SHP77 (cell line): ENCODE results near the gene SUSD4.
"Not testable (repeated sequence)": the region's sequence is repeated elsewhere in the genome, so short reads cannot be mapped to it uniquely, and the experiment has no call there.

Experiments used
- DNase-seq, 2 experiments: peaks; one replicate each; lab custom pipeline; 2025; lab: John Stamatoyannopoulos, UW

SUSD4 gene

DNA sequence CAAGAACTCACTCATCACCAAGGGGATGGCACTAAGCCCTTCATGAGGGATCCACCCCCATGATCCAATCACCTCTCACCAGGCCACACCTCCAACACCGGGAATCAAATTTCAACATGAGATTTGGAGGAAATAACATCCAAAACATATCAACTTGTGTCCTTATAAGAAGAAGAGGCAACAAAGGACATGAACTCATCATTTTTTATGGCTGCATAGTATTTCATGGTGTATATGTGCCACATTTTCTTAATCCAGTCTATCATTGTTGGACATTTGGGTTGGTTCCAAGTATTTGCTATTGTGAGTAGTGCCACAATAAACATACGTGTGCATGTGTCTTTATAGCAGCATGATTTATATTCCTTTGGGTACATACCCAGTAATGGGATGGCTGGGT, 112.6 kb downstream of the SUSD4 start:
- not testable (repeated sequence) for DNase-seq

DNA sequence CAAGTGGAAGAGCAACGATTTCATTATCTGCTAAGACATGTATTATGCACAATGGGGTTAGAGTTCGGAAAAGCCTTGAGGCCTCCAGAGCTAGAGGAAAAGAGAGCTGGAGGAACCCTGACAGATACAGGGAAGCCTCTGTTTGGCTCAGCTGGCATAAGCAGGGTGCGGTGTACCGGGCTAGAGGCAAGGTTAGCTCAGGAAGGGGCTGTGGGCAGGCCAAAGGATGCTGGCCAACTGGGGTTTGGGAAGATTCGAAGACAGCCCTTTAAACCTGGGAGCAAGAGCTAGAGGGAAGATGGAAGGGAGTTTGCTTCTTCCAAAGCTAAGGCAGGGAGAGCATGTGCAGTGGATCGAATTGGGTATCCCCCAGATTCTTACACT, 113.4 kb downstream of the SUSD4 start:
- no peak for DNase-seq

DNA sequence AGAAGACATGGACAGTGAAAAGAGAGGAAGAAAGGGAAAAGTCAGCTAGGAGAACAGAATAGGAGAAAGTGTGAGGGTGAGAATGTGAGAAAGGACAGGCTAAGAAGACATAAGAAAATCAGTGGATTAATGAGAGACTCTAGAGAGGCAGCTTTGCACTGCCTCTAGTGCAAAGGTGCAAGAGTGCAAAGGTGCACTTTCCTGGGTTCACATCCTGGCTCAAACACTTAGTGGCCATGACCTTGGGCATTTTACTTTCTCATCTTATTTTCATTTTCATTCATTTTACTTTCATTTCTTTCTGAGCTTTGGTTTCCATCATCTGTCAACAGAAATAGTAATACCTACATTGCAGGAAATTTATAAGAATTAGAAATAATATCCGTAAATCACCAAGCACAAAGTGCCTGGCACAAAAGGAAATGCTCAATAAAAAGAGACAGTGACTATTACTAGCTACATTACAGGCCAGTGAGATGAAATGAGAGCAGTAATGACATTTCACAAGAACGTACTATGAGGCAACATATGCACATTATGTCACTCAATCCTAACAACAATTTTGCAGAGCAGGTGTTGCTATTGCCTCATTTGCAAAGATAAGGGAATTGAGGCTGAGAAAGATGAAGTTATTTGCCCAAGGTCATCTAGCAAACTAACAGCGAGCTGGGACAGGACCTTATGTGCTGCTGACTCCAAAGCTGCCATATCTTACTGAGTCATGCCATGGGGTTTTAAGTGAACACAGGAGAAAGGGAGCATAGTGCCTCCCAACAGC, 113.9 kb downstream of the SUSD4 start:
- no peak for DNase-seq

DNA sequence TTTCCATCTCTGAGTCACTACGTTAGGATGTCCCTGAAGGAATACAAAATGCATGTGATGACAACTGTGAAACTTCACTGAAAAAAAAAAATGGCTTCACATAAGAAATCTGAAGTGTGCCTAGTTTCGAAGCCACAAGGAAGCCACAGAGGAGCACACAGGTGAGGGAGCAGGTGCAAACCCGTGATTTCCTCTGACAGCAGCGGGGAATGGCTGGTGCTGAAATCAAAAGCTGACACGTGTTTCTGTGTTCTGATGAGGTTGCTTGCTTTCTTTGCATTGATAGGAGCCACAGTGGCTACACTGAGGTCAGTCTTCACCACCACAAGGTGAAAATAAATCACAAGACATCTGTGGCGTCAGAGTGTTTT, 115.2 kb downstream of the SUSD4 start:
- no peak for DNase-seq

DNA sequence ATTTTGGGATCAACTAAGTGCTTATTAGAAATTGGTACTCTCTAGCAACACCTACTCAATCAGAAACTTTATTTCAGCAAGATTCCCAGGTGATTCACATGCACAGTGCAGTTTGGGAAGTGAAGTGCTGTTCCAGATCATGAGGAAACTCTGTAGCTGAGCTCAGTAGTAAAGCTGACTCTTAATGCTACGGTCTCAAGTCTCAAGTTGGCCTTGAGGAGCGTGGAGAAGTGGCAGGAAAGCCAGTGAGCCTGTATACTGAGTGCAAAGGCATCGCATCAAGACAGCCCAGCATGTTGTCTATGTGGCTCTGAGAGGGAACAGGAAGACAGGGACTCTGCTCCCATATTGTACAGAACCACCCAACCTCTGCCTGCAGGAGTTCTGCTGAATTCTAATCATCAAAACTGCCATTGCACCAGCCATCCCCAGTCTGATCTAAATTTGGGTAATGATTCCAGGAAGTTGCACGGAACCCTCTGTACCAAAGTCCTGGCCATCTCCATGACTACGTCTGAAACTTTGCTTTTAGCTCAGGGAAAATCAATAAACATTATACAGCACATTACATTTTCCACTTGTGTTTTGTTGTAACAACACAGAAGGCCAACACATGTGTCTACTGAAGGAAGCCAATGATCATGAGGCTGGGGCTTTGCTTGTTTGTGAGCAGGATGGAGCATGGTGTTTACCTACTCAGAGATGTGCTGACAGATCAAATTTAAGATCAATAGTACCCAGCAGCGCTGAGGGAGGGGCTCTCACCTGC, 115.8 kb downstream of the SUSD4 start:
- DNase-seq = no peak

DNA sequence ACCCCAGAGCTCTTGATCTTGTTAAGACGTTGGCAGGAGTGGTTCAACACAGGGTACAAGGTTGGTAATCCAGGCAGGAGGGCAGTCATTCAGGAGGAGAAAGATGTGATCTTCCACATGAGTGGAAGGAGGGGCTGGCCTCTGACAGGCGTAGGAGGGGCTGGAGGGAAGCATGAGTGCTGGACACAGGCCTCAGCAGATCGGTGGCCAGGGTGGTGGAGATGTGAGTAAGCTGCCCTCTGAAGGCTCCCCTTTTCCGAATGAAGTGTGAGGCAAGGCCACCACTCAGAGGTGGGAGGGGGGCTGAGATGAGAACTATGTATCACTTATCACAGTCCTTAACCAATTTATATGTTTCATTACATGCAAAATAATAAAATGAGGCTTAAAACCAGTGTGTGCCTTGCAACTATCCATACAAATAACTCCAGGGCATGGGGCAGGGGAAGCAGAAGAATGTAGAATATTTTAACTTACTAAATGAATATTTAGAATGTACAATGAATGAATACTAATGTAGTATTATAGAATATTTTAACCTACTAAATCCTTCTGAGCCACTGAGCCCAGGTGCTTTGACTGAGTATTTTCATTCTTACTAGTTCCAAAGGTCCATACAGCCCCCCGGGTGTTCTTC, 117.4 kb downstream of the SUSD4 start:
- DNase-seq = no peak

DNA sequence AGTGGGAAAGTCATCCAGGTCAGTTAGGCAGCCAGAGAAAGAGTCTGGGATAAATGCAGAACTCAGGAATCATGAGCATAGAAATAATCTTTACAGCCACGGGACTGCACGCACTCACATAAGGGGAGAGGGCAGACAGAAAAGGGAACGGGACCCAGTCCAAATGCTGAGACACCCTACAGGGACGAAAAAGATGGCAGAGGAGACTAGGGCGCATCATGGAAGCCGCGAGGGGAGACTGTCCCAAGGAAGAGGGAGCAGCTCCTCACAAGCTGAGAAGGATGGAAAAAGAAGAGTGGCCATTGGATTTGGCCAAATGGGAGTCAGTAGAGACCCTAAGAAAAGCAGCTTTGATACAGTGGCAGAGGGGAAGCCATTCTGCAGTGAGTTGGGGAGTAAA, 118.0 kb downstream of the SUSD4 start:
- DNase-seq = no peak

DNA sequence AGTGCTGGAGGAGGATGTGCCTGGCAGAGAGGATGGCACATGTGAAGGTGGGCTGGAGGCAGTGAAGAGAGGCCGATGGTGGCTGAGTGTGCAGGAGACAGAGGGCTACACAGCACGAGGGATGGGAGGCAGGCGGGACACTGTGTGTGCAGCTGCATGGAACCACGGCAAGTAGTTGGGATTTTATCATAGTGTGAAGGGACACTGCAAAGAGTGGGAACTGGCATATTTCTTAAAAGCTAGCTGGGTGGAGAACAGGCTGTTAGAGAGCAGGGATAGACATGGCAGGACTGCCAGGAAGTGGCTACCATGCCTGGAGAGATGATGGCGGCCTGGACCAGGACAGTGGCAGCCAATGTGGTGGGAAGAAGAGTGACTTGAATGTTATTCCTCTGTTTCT, 118.6 kb downstream of the SUSD4 start:
- DNase-seq = no peak

DNA sequence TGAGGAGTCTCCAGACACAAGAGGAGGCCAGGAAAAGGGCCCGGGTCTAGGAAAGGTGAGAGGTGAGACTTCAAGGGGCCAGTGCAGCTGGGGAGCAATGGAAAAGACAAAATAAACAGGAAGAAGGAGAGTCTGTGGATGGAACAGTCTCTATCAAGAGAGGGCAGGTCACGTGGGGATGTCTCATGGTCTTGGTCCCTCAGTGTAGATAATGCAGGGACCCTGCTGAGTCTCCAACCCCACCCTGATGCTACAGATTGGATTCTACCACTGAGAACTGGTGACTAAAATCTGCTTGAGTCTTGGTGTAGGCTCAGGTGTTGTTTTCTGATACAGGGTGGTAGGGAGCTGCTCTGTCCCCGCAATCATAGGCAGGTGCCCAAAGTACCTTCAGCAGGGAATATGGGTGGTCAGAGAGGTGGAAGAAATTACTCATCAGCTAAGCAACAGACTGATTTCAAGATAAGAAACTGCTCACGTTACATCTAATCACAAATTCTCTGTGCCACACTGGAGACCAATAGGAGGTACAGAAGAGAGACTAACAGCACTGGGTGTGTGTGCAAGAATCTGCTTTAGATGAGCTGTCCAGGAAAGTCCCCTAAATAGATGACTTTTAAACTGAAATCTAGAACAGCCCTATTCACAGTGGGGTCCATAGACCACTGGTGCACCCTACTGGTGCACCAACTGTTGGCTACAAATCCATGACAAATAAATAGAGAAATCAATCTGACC, 119.4 kb downstream of the SUSD4 start:
- DNase-seq = no peak

DNA sequence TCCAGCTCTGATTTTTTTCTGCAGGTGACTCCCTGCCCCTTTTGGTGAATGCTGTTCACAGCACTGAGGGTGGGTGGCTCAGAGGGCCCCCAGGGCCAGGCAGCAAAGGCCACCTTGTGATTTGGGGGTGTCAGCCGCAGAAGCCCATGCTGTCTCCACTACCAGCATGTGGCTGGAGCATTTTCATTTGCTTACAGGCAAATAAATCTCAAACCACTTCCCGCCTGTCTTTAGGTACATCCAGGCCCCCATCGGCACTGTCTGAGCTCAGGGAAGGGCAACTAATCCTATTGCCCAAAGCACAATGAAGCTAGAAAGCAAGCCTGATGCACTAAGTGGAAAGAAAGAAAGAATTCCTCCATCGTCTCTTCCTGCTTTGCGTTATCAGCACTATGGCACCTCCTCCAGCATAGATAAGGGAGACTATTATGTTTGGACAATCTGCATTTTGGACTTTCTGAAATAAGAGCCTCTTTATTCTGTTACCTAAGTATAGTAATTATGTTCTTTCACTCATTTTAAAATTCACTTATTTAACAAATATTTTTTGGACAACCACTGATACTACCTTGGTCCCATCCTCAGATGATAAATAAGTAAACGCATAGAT, 120.4 kb downstream of the SUSD4 start:
- no peak for DNase-seq

DNA sequence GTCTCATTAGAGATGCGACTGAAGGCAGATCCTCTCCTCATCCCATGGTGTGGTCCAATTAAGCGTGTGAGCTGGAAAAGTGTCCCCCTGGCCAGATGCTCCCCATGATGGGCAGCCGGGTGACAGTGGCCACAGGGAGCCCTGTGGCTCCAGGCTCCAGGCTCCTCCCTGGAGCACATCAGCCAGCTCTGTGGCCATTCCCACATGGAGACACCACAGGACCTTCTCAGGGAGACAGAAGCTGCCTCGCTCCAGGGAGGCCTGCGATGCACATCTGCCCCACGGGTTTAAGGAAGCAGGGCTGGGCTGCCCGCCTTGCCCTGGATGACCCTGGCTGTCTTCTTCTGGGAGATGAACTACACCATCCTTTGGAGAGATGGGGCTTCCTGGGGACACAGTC, 121.0 kb downstream of the SUSD4 start:
- no peak for DNase-seq

DNA sequence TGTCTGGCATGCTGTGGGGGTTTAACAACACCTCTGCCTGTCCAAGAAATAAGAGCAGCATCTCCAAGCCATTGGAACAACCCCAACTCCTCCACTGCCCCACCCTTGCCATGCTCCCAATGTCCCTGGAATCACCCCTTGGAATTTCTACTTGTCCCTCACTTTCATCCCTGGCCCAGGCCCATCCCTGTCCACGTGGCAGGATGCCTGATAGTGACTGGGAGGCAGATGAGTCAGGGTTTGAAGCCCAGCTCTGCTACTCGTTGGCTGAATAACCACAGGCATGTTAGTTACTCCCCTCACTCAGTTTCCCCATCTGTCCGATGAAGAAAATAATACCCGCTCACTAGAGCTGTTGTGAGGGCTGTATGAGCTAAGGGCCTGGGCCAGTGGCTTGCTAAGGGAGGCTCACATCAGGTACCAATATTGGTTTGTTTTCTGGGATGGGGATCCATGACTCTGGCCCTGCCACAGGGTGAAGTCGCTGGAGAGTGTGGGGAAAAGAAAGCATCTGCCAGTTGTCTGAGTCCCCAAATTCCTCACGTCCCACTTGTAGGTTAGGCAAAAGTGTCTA, 121.5 kb downstream of the SUSD4 start:
- DNase-seq = no peak

DNA sequence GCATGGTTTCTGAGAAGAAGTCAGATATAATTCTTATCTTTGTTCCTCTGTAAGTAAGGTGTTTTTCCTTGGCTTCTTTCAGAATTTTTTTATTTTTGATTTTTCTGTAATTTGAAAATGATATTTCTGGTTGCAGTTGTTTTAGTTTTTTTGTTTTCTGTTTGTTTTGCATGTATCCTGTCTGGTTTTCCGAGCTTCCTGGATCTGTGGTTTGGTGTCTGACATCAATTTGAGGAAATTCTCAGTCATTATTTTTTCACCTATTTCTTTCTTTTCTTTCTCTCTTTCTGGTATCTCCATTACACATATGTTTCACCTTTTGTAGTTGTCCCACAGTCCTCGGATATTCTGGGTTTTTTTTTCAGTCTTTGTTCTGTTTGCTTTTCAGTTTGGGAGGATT, 123.9 kb downstream of the SUSD4 start:
- DNase-seq = no peak

DNA sequence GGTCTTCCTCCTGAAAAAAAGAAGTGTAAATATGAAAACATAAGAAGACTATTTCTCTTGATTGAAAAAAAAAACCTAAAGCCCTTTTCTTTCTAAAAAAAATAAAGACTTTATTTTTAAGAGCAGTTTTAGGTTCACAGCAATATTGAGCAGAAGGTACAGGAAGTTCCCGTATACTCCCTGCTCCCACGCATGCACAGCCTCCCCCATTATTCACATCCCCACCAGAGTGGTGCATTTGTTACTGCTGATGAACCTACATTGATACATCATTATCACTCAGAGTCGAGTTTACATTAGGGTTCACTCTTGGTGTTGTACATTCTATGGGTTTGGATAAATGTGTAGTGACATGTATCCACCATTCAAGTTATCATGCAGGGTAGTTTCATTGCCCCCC, 128.9 kb downstream of the SUSD4 start:
- DNase-seq = no peak

DNA sequence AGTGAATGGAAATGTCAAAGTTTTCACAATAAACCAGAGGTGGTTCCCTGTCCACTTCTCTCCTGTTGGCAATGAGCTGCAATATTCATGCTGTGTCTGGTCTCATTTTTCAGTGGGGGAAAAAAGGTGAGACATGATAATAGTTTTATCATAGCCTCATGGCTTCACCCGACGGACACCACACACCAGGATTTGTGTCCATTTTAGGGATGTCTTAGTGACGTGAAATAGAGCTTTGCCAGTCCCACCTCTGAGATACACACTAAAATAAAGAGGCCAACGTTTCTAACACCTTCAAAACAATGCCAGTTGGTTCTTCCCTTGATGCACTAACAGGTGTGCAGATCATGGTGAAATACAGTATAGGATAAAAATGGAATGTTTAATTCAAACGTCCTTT, 129.4 kb downstream of the SUSD4 start:
- DNase-seq = no peak

DNA sequence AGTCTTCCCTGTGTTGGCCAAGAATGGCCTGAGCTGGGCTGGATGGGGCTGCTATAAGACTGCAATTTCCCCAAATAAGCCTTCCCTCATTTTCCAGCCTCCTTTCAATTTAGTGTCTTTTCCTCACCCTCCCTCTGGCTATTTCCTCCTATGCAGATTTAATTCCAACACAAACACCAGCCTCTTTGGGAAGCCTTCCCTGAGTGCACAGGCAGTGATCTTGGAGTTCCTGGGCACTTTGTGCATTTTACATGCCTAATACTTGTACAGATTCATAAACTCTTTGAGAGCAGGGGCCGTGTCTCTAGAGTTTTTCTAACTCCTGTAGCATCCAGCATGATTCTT, 129.8 kb downstream of the SUSD4 start:
- no peak for DNase-seq

DNA sequence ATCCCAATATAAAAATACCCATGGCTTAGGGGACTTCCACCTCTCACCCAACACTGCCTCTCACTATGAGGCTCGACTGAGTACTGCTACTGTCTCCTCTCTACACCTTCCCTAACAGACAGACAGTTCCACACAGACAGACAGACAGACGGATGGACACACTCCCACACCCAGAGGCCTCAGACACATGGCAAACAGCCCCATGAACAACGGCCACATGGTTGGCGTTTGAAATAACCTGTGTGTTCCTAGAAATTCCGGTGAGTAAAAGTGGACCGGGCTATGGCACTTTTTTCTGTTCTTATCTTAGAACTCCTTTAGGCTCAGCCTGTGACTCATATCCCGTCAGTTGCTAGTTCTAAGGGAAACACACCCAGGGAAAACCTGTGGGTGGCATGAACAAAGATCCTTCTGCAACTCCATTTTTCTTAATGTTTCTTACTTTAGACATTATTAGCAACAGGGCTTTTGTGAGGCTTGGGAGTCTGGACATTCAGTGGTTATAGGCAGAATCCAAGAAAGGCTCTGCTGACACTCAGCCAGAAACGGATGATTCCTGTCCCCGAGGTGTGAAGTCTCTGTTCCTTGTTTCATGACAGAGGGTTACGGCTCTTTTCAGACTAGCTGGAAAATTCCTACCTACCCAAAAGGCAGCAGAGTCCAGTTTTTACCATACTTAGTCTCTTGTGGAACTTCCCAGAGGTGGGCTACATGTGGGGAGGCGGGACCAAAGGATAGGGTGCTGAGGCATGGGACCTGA, 130.4 kb downstream of the SUSD4 start:
- DNase-seq = no peak

DNA sequence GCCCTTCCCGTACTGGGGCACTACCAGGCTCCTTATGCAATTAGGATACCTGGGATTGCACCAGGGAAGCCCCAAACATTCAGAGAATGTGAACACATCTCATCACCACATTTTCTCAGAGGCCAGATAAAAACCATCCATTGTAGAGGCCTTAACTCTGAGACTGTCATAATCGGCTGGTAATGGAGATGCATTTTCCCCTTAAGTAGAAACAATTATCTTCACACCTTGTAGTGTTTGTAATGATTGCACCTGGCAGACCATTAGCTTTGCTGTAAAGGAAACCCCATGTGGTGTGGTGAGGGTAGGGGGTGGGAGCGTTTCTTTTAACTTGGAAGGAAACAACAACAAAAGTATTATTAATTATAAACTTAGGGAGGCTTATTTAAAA, 131.0 kb downstream of the SUSD4 start:
- no peak for DNase-seq

DNA sequence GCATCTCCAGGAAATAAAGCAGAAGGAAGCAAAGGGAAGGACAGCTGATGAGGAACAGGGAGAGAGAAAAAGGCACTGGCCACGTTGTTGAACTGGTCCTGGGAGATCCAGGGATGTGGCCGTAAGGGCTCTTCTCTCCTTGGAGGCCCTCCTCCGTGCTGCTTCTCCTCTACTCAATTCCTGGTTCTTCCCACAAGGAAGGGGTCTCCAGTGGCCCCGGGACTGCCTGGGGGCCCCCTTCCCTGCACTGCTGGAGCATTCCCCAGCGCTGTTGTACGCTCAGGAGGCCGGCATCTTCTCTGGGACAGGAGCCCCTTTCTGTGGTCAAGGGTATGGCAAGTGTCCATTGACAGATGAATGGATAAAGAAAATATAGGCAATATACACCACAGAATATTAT, 132.4 kb downstream of the SUSD4 start:
- no peak for DNase-seq

DNA sequence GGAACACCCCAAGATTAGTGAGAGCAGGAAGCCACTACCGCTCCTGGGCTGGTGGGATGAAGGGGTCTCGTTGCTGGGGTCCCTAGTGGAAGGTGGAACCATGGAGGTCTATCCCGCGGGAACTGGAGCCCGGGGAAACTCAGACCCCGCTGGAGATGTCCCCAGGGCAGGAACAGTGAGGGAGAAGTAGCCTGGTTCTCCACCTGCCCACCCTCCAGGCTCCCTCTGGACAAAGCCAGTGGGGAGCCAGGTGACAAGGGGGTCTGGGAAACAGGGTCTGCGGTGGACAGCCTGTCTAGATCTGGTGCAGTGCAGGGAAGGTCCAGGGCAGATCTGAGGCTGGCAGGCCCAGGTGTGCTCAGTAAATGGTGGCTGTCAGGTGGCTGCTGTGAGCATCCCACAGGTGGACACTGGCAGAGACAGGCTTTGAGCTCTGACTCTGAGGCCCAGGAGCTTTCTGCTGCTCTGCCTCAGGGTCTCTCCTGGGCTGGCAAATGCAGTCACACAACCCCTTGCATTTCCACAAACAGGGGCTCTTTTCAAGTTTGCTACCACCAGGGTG, 132.9 kb downstream of the SUSD4 start:
- DNase-seq = no peak
